ENCODE measurements around the gene FNDC3B. TPM values are rescaled to one million over a fixed set of nuclear protein-coding genes. Genes with fewer than 3 reads are reported as not detected.

The FNDC3B gene
- total and polyA plus RNA-seq, 9 of the 15 experiments (the other 6 are each of a cell fraction or from before 2014, with no cell fraction given), result 7.0 to 35.8 (median 16.2) TPM

DNA sequence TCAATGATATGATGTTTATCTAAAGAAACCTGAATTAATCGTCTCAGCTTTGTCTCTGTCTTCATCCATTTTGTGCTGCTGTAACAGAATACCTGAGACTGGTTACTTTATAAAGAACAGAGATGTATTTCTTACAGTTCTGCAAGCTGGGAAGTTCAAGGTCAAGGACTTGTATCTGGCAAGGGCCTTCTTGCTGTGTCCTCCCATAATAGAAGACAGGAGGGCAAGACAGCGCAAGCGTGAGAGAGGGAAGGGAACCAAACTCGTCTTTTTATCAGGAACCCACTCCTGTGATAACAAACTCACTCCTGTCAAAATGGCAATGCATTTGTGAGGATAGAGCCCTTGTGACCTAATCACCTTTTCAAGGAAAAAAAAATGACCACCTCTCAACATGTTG, 277.4 kb downstream of the FNDC3B start:
- no peak for ATAC-seq
- Histone ChIP-seq H3K9ac (ENCODE audit: insufficient read depth in 1 of 2, low read depth in 2 of 2, low read length in 2 of 2) (no peak overlapping the region), H3K9me1 (ENCODE audit: control insufficient read depth, insufficient read depth, low read length) (no peaks in the 10 kb centered on the region), H3K36me3 (ENCODE audit: control insufficient read depth, insufficient read depth, low read length) (peaks cover 56% of the 10 kb centered on the region; the same call in 2 of the 3 replicates), H3K4me2 (ENCODE audit: insufficient read depth, low read length) (no peak overlapping the region), H4K20me1 (replicated peaks; ENCODE audit: control insufficient read depth, insufficient read depth, low read length) (no peaks in the 10 kb centered on the region), H3K79me2 (ENCODE audit: control insufficient read depth, insufficient read depth, low read length) (no peaks in the 10 kb centered on the region), H3K4me3 (no peak overlapping the region), H3K4me1 (replicated peaks in 1 of 2; ENCODE audit: control insufficient read depth in 2 of 2, insufficient read depth in 2 of 2, low read length in 2 of 2) (peaks cover 3 to 10% of the 10 kb centered on the region in 2 experiments; a peak in 4 of 5 replicates), H3K27ac (ENCODE audit: extremely low read depth, low read depth, low read length) (no peak overlapping the region), H3K9me3 (replicated peaks; ENCODE audit: control insufficient read depth, insufficient read depth, low read depth, low read length) (no peaks in the 10 kb centered on the region), H3K27me3 (ENCODE audit: control insufficient read depth in 2 of 2, insufficient read depth in 2 of 2, low read length in 2 of 2) (no peaks in the 10 kb centered on the region), H2AFZ (ENCODE audit: low read depth, low read length) (no peak overlapping the region)
- no TSS peak for BruUV-seq (replicated peaks)
- 87% methylated on average over 4 of the region's 4 CpGs for WGBS (ENCODE audit: insufficient coverage, low coverage, missing lambda C conversion rate)
- no peak for FAIRE-seq
- POLR2A ChIA-PET, result interaction anchor here (1.2 kb wide), 1 partner anchor 8 kb away, joined by 3 read pairs; no protein-coding TSS in a partner anchor
- no peak for TF ChIP-seq ZNF121 (CRISPR knock-in tag; conservative IDR thresholded peaks at IDR 0.05)
- TF ChIP-seq MYBL2 (IDR thresholded peaks at IDR 0.05; ENCODE audit: low read depth), result no peak
- TF ChIP-seq MYBL2 (CRISPR knock-in tag; IDR thresholded peaks at IDR 0.05; ENCODE audit: borderline replicate concordance), result no peak
- no peak for TF ChIP-seq CHD1 (IDR thresholded peaks at IDR 0.05; ENCODE audit: low read length)
- TF ChIP-seq GATAD2B (IDR thresholded peaks at IDR 0.05; ENCODE audit: borderline replicate concordance), result no peak
- no peak for TF ChIP-seq ZNF766 (CRISPR knock-in tag; conservative IDR thresholded peaks at IDR 0.05)
- TF ChIP-seq RBM34 (IDR thresholded peaks at IDR 0.05; ENCODE audit: borderline replicate concordance, insufficient read depth, low read length), result no peak
- no peak for TF ChIP-seq NRF1 (conservative IDR thresholded peaks at IDR 0.05 in 1 of 2, IDR thresholded peaks at IDR 0.05 in 1 of 2)
- TF ChIP-seq, protein P1, sequence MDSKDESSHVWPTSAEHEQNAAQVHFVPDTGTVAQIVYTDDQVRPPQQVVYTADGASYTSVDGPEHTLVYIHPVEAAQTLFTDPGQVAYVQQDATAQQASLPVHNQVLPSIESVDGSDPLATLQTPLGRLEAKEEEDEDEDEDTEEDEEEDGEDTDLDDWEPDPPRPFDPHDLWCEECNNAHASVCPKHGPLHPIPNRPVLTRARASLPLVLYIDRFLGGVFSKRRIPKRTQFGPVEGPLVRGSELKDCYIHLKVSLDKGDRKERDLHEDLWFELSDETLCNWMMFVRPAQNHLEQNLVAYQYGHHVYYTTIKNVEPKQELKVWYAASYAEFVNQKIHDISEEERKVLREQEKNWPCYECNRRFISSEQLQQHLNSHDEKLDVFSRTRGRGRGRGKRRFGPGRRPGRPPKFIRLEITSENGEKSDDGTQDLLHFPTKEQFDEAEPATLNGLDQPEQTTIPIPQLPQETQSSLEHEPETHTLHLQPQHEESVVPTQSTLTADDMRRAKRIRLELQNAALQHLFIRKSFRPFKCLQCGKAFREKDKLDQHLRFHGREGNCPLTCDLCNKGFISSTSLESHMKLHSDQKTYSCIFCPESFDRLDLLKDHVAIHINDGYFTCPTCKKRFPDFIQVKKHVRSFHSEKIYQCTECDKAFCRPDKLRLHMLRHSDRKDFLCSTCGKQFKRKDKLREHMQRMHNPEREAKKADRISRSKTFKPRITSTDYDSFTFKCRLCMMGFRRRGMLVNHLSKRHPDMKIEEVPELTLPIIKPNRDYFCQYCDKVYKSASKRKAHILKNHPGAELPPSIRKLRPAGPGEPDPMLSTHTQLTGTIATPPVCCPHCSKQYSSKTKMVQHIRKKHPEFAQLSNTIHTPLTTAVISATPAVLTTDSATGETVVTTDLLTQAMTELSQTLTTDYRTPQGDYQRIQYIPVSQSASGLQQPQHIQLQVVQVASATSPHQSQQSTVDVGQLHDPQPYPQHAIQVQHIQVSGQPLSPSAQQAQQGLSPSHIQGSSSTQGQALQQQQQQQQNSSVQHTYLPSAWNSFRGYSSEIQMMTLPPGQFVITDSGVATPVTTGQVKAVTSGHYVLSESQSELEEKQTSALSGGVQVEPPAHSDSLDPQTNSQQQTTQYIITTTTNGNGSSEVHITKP (IDR thresholded peaks at IDR 0.05; ENCODE audit: partially characterized antibody), result no peak
- no peak for TF ChIP-seq ZNF165 (CRISPR knock-in tag; IDR thresholded peaks at IDR 0.05; ENCODE audit: borderline replicate concordance)
- TF ChIP-seq ZSCAN29 (IDR thresholded peaks at IDR 0.05), result no peak
- TF ChIP-seq, protein P2, sequence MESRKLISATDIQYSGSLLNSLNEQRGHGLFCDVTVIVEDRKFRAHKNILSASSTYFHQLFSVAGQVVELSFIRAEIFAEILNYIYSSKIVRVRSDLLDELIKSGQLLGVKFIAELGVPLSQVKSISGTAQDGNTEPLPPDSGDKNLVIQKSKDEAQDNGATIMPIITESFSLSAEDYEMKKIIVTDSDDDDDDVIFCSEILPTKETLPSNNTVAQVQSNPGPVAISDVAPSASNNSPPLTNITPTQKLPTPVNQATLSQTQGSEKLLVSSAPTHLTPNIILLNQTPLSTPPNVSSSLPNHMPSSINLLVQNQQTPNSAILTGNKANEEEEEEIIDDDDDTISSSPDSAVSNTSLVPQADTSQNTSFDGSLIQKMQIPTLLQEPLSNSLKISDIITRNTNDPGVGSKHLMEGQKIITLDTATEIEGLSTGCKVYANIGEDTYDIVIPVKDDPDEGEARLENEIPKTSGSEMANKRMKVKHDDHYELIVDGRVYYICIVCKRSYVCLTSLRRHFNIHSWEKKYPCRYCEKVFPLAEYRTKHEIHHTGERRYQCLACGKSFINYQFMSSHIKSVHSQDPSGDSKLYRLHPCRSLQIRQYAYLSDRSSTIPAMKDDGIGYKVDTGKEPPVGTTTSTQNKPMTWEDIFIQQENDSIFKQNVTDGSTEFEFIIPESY (CRISPR knock-in tag; IDR thresholded peaks at IDR 0.05), result no peak
- no peak for TF ChIP-seq U2AF1 (optimal IDR thresholded peaks at IDR 0.05; ENCODE audit: low read depth, low read length)
- no peak for TF ChIP-seq MTA3 (IDR thresholded peaks at IDR 0.05; ENCODE audit: borderline replicate concordance)
- no peak for TF ChIP-seq ZNF778 (CRISPR knock-in tag; IDR thresholded peaks at IDR 0.05)
- TF ChIP-seq MAFG (tag; conservative IDR thresholded peaks at IDR 0.05), result no peak
- TF ChIP-seq CSDE1 (IDR thresholded peaks at IDR 0.05), result no peak
- no peak for TF ChIP-seq TCF3 (CRISPR knock-in tag; IDR thresholded peaks at IDR 0.05)
- in situ Hi-C loops (cut with MboI) (no loop called here), intact Hi-C loops (cut with micrococcal nuclease) (no loop called here)
- CTCF ChIA-PET (ENCODE audit: low intra/inter-chr PET ratio), result no interaction called here
- DNase-seq (ENCODE audit: extremely low read depth in 1 of 4, low spot score in 3 of 4), result no peak
